Measurements from ENCODE around the gene SLC2A6.

Gene SLC2A6

GRCh38 chr9:133515615-133516255 lies 36.8 kb upstream of the SLC2A6 start:
- DNase-seq (ENCODE audit: low read depth in 2 of 2) = no peak

GRCh38 chr9:133515240-133515610 lies 36.3 kb upstream of the SLC2A6 start:
- no peak for DNase-seq (ENCODE audit: low read depth in 2 of 2)

GRCh38 chr9:133514460-133515239 lies 35.8 kb upstream of the SLC2A6 start:
- no peak for DNase-seq (ENCODE audit: low read depth in 2 of 2)

GRCh38 chr9:133513214-133514100 lies 34.6 kb upstream of the SLC2A6 start:
- DNase-seq (ENCODE audit: low read depth in 2 of 2) = no peak

- no peak for DNase-seq (ENCODE audit: low read depth in 2 of 2)
These were observed 33.6 kb upstream of the SLC2A6 start for GRCh38 chr9:133512253-133513213.

GRCh38 chr9:133511607-133512006 lies 32.7 kb upstream of the SLC2A6 start:
- no peak for DNase-seq (ENCODE audit: low read depth in 2 of 2)

- DNase-seq (ENCODE audit: low read depth in 2 of 2) = no peak
These were observed 32.1 kb upstream of the SLC2A6 start for GRCh38 chr9:133510926-133511505.

GRCh38 chr9:133509179-133510083 lies 30.5 kb upstream of the SLC2A6 start:
- no peak for DNase-seq (ENCODE audit: low read depth in 2 of 2)

GRCh38 chr9:133508046-133508445 lies 29.1 kb upstream of the SLC2A6 start:
- no peak for DNase-seq (ENCODE audit: low read depth in 2 of 2)

GRCh38 chr9:133507246-133507965 lies 28.5 kb upstream of the SLC2A6 start:
- DNase-seq (ENCODE audit: low read depth in 2 of 2) = no peak

- DNase-seq (ENCODE audit: low read depth in 2 of 2) = no peak
These were observed 27.7 kb upstream of the SLC2A6 start for GRCh38 chr9:133506653-133507038.

- no peak for DNase-seq (ENCODE audit: low read depth in 2 of 2)
These were observed 27.2 kb upstream of the SLC2A6 start for GRCh38 chr9:133505901-133506652.

GRCh38 chr9:133505186-133505830 lies 26.4 kb upstream of the SLC2A6 start:
- no peak for DNase-seq (ENCODE audit: low read depth in 2 of 2)

GRCh38 chr9:133502112-133502511 lies 23.2 kb upstream of the SLC2A6 start:
- no peak for DNase-seq (ENCODE audit: low read depth in 2 of 2)

- no peak for DNase-seq (ENCODE audit: low read depth in 2 of 2)
These were observed 21.0 kb upstream of the SLC2A6 start for GRCh38 chr9:133499892-133500270.

GRCh38 chr9:133499132-133499891 lies 20.4 kb upstream of the SLC2A6 start:
- no peak for DNase-seq (ENCODE audit: low read depth in 2 of 2)

Measured in stimulated activated CD8-positive, alpha-beta memory T cell treated with anti-CD3 and anti-CD28 coated beads, Interleukin-7, amount 100 ng/mL, for 1 hour (primary cell).